GM12878 (cell line): ENCODE data around the gene SRL. TPM values are rescaled to one million over a fixed set of nuclear protein-coding genes. Genes with fewer than 3 reads are reported as not detected.

Experiments
- ATAC-seq: fragments of 200-7000 bp; cut with Tn5 transposase; 3 replicates; pipeline ENCODE4 v1.9.1; 2020; ENCODE audit warnings: mild to moderate bottlenecking, moderate library complexity
- BruUV-seq: library from RNA; stranded (reverse); fragments of 400-500 nt; replicated peaks from 2 replicates; lab custom pipeline; 2021; lab: Mats Ljungman, UMichigan
- CTCF ChIA-PET: fragments of 300-600 bp; sonication (Branson Sonifier 250); formaldehyde crosslinking; extraction: SDS; loops from one replicate; lab custom pipeline; 2021; ENCODE audit warnings: inconsistent platforms; lab: Yijun Ruan, JAX
- POLR2A ChIA-PET: fragments of 350-600 bp; formaldehyde crosslinking; extraction: SDS; loops from one replicate; lab custom pipeline; 2021; ENCODE audit warnings: inconsistent platforms; lab: Charles Lee
- RAD21 ChIA-PET: fragments of 300-600 bp; sonication (Branson Sonifier 250); formaldehyde crosslinking; loops from one replicate; lab custom pipeline; 2023; ENCODE audit warnings: antibody characterized with exemption; ENCODE audit not compliant: unreplicated experiment; lab: Charles Lee
- SMC1A ChIA-PET: fragments of 300-600 bp; sonication (Branson Sonifier 250); formaldehyde crosslinking; loops from one replicate; lab custom pipeline; 2023; ENCODE audit not compliant: unreplicated experiment, uncharacterized antibody; lab: Charles Lee
- DNase-seq: peaks from one replicate; pipeline ENCODE4 v3.0.0-alpha.2; 2011; ENCODE audit warnings: low read depth, low spot score
- FAIRE-seq: peaks from 3 replicates; lab custom pipeline; 2011; peaks lifted over from hg19 to GRCh38; lab: Jason Lieb, UNC
- H2AFZ ChIP-seq: 2 replicates; pipeline ENCODE4 v1.6.0; 2011; ENCODE audit warnings: low read depth, low read length, control low read depth; ENCODE audit not compliant: control insufficient read depth
- H3K27ac ChIP-seq: 2 replicates; pipeline ENCODE4 v1.5.1; 2011; ENCODE audit warnings: control low read depth; ENCODE audit not compliant: control insufficient read depth, insufficient read depth
- H3K27me3 ChIP-seq, 2 experiments: replicated peaks in 1 of 2; 2 replicates each; pipeline versions ENCODE4 v1.6.0 to v1.6.1; 2011; ENCODE audit warnings: low read length in 1 of 2; ENCODE audit not compliant: control insufficient read depth in 2 of 2, insufficient read depth in 2 of 2
- H3K36me3 ChIP-seq, 2 experiments: 2 replicates each; pipeline ENCODE4 v1.5.1; 2011; ENCODE audit warnings: low read length in 1 of 2; ENCODE audit not compliant: control insufficient read depth in 2 of 2, insufficient read depth in 2 of 2
- H3K4me1 ChIP-seq: 2 replicates; pipeline ENCODE4 v1.6.1; 2011; ENCODE audit warnings: mild to moderate bottlenecking, low read length, moderate library complexity, mixed read lengths; ENCODE audit not compliant: control insufficient read depth, insufficient read depth
- H3K4me2 ChIP-seq: 2 replicates; pipeline ENCODE4 v1.6.0; 2011; ENCODE audit warnings: control low read depth; ENCODE audit not compliant: control insufficient read depth, insufficient read depth
- H3K4me3 ChIP-seq: fragments of 200-600 bp; sonication (generic); 2 replicates; pipeline ENCODE4 v1.5.1; 2016
- H3K79me2 ChIP-seq: 2 replicates; pipeline ENCODE4 v1.6.0; 2011; ENCODE audit warnings: low read length; ENCODE audit not compliant: control insufficient read depth, insufficient read depth
- H3K9ac ChIP-seq: 2 replicates; pipeline ENCODE4 v1.8.0; 2011; ENCODE audit warnings: low read length, control low read depth, mixed read lengths; ENCODE audit not compliant: control insufficient read depth, insufficient read depth
- H3K9me3 ChIP-seq: replicated peaks from 3 replicates; pipeline ENCODE4 v1.5.1; 2011; ENCODE audit warnings: mild to moderate bottlenecking, low read length; ENCODE audit not compliant: control insufficient read depth, insufficient read depth
- H4K20me1 ChIP-seq: 2 replicates; pipeline ENCODE4 v1.6.0; 2011; ENCODE audit not compliant: control insufficient read depth, insufficient read depth
- BACH1 ChIP-seq: fragments of 450-650 bp; IDR thresholded peaks from 2 replicates; pipeline ENCODE4 v1.6.1; 2017; ENCODE audit warnings: mild to moderate bottlenecking, borderline replicate concordance
- BMI1 ChIP-seq: fragments of 450-650 bp; IDR thresholded peaks from 2 replicates; pipeline ENCODE4 v1.6.1; 2016; ENCODE audit warnings: mild to moderate bottlenecking, moderate library complexity, borderline replicate concordance
- CEBPB ChIP-seq, 2 experiments: fragments of 150-350 bp in 1 of 2; IDR thresholded peaks; 2 replicates each; pipeline ENCODE4 v1.6.1; 2012 to 2014; ENCODE audit warnings: low read depth in 2 of 2, low read length in 2 of 2, borderline replicate concordance in 1 of 2, inconsistent platforms in 1 of 2
- IKZF1 ChIP-seq: fragments of 450-650 bp; conservative IDR thresholded peaks from 2 replicates; pipeline ENCODE4 v1.6.1; 2017; ENCODE audit warnings: antibody characterized with exemption, mild to moderate bottlenecking
- IRF4 ChIP-seq: IDR thresholded peaks from 2 replicates; pipeline ENCODE4 v1.6.1; 2011; ENCODE audit warnings: low read depth, low read length
- NFIC ChIP-seq: IDR thresholded peaks from 2 replicates; pipeline ENCODE4 v1.6.1; 2012; ENCODE audit warnings: low read depth, mild to moderate bottlenecking, inconsistent platforms, low read length, moderate library complexity
- RELA ChIP-seq: fragments of 450-650 bp; IDR thresholded peaks from 2 replicates; pipeline ENCODE4 v1.8.0; 2014; ENCODE audit warnings: borderline replicate concordance; ENCODE audit not compliant: partially characterized antibody
- RFX5 ChIP-seq: IDR thresholded peaks from 2 replicates; pipeline ENCODE4 v1.6.1; 2011; ENCODE audit warnings: low read depth, low read length, improper control_type of control experiment
- ZSCAN29 ChIP-seq: fragments of 450-650 bp; IDR thresholded peaks from 2 replicates; pipeline ENCODE4 v1.6.1; 2017; ENCODE audit warnings: mild to moderate bottlenecking, moderate library complexity
- WGBS: methylation state at CpG from one replicate; pipeline ENCODE4 v1.1.6; 2016; ENCODE audit warnings: low lambda C conversion rate; ENCODE audit not compliant: insufficient replicate concordance, insufficient coverage; ENCODE audit errors: missing lambda C conversion rate; 5-methylcytosine and 5-hydroxymethylcytosine counted together
- in situ Hi-C: fragments of 300-500 bp; cut with MboI; formaldehyde crosslinking; loops from 9 replicates; pipeline ENCODE4 v1.14.3; 2018; ENCODE audit warnings: mixed read lengths
- intact Hi-C: fragments of 100-400 bp; cut with micrococcal nuclease; formaldehyde crosslinking; loops from one replicate; pipeline ENCODE4 v1.14.2; 2022; ENCODE audit not compliant: unreplicated experiment
- polyA plus RNA-seq, 11 experiments: library from polyadenylated mRNA; depleted of rRNA in 4 of 11; unstranded in 6 of 11; stranded (reverse) in 5 of 11; fragments of >200 nt; fragmentation: Nextera tagmentation in 4 of 11; fragmentation: Illumina TruSeq in 1 of 11; extraction: Ambion mirVana in 4 of 11; extraction: Trizol in 1 of 11; gene quantifications; 1 replicate in 1 of 11; 2 replicates in 10 of 11; pipeline versions ENCODE4 v1.2.1 to v1.2.3, GENCODE V29; 2011 to 2016; ENCODE audit warnings: inconsistent platforms in 2 of 11, missing spikeins in 2 of 11, low read depth in 1 of 11
- total RNA-seq, 4 experiments: library from RNA; depleted of rRNA in 3 of 4; stranded (reverse); fragments of >200 nt in 3 of 4; fragmentation: Illumina TruSeq in 1 of 4; extraction: Trizol in 1 of 4; gene quantifications; 2 replicates each; pipeline versions ENCODE4 v1.2.1 to v1.2.3, GENCODE V29; 2013 to 2021
- TF ChIP-seq, protein P1 (sequence below): fragments of 450-650 bp; formaldehyde crosslinking; IDR thresholded peaks from 2 replicates; pipeline ENCODE4 v1.5.0; 2022; ENCODE audit warnings: mild to moderate bottlenecking, missing genetic modification characterization
- TF ChIP-seq, protein P2 (sequence below): fragments of 450-650 bp; IDR thresholded peaks from 2 replicates; pipeline ENCODE4 v1.6.1; 2018; ENCODE audit warnings: mild to moderate bottlenecking, low read depth, moderate library complexity; ENCODE audit not compliant: partially characterized antibody
- TF ChIP-seq, protein P3 (sequence below): fragments of 450-650 bp; IDR thresholded peaks from 2 replicates; pipeline ENCODE4 v1.6.1; 2017; ENCODE audit warnings: mild to moderate bottlenecking

SRL gene
- total and polyA plus RNA-seq, 10 of the 15 experiments (the other 5 are each of a cell fraction or from before 2014, with no cell fraction given) = not detected

DNA sequence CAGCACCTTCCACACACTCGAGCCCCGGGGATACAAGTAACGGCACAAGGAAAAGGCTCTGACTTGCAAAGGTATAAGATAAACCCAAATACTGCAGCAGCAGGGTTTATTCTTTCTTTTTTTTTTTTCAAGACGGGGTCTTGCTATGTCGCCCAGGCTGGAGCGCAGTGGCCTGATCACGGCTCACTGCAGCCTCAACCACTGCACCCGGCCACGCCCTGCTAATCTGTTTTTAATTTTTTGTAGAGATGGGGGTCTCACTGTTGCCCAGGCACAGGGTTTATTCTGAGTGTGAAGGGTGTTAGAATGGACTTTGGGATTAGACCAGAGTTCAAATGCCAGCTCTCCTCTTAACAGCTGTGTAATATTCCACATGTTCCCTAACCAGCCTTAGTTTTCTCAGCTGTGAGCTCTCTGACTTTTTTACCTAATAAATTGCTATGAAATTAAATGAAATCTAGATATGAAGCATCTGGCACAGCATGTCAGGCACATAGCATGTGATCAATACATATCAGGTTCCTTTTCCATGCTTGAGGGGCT lies 63.3 kb downstream of the SRL start:
- Histone ChIP-seq H3K4me3 (no peak overlapping the region), H3K36me3 (no peaks in the 10 kb centered on the region), H3K4me1 (peaks cover 3% of the 10 kb centered on the region; the same call in 1 of the 2 replicates), H3K79me2 (no peaks in the 10 kb centered on the region), H3K4me2 (no peak overlapping the region), H3K9me3 (no peaks in the 10 kb centered on the region; the same call in 2 of the 3 replicates), H3K27ac (no peak overlapping the region), H4K20me1 (no peaks in the 10 kb centered on the region), H3K9ac (no peak overlapping the region), H3K27me3 (no peaks in the 10 kb centered on the region), H2AFZ (no peak overlapping the region)
- CTCF ChIA-PET = no interaction called here
- RAD21 ChIA-PET = interaction anchor here (0.6 kb wide), 1 partner anchor 73 kb away, joined by 3 read pairs; no protein-coding TSS in a partner anchor
- 68% methylated on average over 8 of the region's 9 CpGs for WGBS
- FAIRE-seq (no peak), DNase-seq (no peak), ATAC-seq (no peak)
- SMC1A ChIA-PET = no interaction called here
- in situ Hi-C loops = no loop called here
- BruUV-seq = no TSS peak
- intact Hi-C loops = no loop called here
- POLR2A ChIA-PET = no interaction called here
- TF ChIP-seq RFX5 (no peak), BMI1 (no peak), BACH1 (no peak), ZSCAN29 (no peak), CEBPB (IDR thresholded peaks at IDR 0.05; ENCODE audit: borderline replicate concordance in 1 of 2, low read depth in 2 of 2, low read length in 2 of 2) (no peak), IKZF1 (no peak), NFIC (no peak), RELA (no peak), IRF4 (no peak)
- TF ChIP-seq, protein P1, sequence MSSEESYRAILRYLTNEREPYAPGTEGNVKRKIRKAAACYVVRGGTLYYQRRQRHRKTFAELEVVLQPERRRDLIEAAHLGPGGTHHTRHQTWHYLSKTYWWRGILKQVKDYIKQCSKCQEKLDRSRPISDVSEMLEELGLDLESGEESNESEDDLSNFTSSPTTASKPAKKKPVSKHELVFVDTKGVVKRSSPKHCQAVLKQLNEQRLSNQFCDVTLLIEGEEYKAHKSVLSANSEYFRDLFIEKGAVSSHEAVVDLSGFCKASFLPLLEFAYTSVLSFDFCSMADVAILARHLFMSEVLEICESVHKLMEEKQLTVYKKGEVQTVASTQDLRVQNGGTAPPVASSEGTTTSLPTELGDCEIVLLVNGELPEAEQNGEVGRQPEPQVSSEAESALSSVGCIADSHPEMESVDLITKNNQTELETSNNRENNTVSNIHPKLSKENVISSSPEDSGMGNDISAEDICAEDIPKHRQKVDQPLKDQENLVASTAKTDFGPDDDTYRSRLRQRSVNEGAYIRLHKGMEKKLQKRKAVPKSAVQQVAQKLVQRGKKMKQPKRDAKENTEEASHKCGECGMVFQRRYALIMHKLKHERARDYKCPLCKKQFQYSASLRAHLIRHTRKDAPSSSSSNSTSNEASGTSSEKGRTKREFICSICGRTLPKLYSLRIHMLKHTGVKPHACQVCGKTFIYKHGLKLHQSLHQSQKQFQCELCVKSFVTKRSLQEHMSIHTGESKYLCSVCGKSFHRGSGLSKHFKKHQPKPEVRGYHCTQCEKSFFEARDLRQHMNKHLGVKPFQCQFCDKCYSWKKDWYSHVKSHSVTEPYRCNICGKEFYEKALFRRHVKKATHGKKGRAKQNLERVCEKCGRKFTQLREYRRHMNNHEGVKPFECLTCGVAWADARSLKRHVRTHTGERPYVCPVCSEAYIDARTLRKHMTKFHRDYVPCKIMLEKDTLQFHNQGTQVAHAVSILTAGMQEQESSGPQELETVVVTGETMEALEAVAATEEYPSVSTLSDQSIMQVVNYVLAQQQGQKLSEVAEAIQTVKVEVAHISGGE = no peak
- TF ChIP-seq, protein P2, sequence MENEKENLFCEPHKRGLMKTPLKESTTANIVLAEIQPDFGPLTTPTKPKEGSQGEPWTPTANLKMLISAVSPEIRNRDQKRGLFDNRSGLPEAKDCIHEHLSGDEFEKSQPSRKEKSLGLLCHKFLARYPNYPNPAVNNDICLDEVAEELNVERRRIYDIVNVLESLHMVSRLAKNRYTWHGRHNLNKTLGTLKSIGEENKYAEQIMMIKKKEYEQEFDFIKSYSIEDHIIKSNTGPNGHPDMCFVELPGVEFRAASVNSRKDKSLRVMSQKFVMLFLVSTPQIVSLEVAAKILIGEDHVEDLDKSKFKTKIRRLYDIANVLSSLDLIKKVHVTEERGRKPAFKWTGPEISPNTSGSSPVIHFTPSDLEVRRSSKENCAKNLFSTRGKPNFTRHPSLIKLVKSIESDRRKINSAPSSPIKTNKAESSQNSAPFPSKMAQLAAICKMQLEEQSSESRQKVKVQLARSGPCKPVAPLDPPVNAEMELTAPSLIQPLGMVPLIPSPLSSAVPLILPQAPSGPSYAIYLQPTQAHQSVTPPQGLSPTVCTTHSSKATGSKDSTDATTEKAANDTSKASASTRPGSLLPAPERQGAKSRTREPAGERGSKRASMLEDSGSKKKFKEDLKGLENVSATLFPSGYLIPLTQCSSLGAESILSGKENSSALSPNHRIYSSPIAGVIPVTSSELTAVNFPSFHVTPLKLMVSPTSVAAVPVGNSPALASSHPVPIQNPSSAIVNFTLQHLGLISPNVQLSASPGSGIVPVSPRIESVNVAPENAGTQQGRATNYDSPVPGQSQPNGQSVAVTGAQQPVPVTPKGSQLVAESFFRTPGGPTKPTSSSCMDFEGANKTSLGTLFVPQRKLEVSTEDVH = no peak
- TF ChIP-seq, protein P3, sequence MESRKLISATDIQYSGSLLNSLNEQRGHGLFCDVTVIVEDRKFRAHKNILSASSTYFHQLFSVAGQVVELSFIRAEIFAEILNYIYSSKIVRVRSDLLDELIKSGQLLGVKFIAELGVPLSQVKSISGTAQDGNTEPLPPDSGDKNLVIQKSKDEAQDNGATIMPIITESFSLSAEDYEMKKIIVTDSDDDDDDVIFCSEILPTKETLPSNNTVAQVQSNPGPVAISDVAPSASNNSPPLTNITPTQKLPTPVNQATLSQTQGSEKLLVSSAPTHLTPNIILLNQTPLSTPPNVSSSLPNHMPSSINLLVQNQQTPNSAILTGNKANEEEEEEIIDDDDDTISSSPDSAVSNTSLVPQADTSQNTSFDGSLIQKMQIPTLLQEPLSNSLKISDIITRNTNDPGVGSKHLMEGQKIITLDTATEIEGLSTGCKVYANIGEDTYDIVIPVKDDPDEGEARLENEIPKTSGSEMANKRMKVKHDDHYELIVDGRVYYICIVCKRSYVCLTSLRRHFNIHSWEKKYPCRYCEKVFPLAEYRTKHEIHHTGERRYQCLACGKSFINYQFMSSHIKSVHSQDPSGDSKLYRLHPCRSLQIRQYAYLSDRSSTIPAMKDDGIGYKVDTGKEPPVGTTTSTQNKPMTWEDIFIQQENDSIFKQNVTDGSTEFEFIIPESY = no peak
